Measurements from ENCODE around the gene POC1B.

GRCh38 chr12:89529738-89530137 lies 3.9 kb upstream of the POC1B start:
- TF ChIP-seq POLR2A (IDR thresholded peaks at IDR 0.05; ENCODE audit: extremely low read depth, insufficient read length) (no peak), CTCF (IDR thresholded peaks at IDR 0.05; ENCODE audit: low read depth, low read length) (peak; percentile 67)

All from NB4 (cell line).